GM12874 (cell line): ENCODE results near the gene NHEJ1.

Experiments used
- CTCF ChIP-seq: IDR thresholded peaks from 2 replicates; pipeline ENCODE4 v1.5.1; 2011; ENCODE audit warnings: low read depth, mild to moderate bottlenecking, control low read depth, low read length, moderate library complexity; ENCODE audit not compliant: insufficient read depth

Gene NHEJ1

GRCh38 chr2:219062081-219062480 lies 98.5 kb downstream of the NHEJ1 start:
- TF ChIP-seq CTCF: no peak

- TF ChIP-seq CTCF: no peak
These were observed 99.5 kb downstream of the NHEJ1 start, which contains the start of gene IHH for GRCh38 chr2:219060821-219061791. Gene IHH, minus strand, starts transcription at chr2:219060921. Its CDS starts 454 bp downstream, at chr2:219060467.

GRCh38 chr2:219059725-219060682 lies 100.6 kb downstream of the NHEJ1 start:
- no peak for TF ChIP-seq CTCF

- TF ChIP-seq CTCF: no peak
These were observed 101.3 kb downstream of the NHEJ1 start for GRCh38 chr2:219059375-219059724.

- TF ChIP-seq CTCF: no peak
These were observed 101.9 kb downstream of the NHEJ1 start for GRCh38 chr2:219058541-219059374.

GRCh38 chr2:219057709-219058540 lies 102.7 kb downstream of the NHEJ1 start:
- peak; percentile 97 for TF ChIP-seq CTCF
